Liver (tissue), 3 donors: ENCODE measurements around the gene PPDPF.

Source experiments
- CTCF ChIP-seq: fragments of 150-350 bp; IDR thresholded peaks from 2 replicates; pipeline ENCODE4 v1.5.1; 2017; ENCODE audit warnings: improper control_type of control experiment, low read depth, low read length; ENCODE audit not compliant: missing input control
- MAX ChIP-seq: IDR thresholded peaks from 2 replicates; pipeline ENCODE4 v1.6.1; 2016; ENCODE audit warnings: antibody characterized with exemption
- RAD21 ChIP-seq, 2 donors: IDR thresholded peaks; 2 replicates each; pipeline ENCODE4 v1.6.1; 2016; ENCODE audit warnings: antibody characterized with exemption in 2 of 2, mild to moderate bottlenecking in 2 of 2
- SP1 ChIP-seq: IDR thresholded peaks from 2 replicates; pipeline ENCODE4 v1.6.1; 2018; ENCODE audit warnings: antibody characterized with exemption, mild to moderate bottlenecking
- TAF1 ChIP-seq: conservative IDR thresholded peaks from 2 replicates; pipeline ENCODE4 v1.6.1; 2016; ENCODE audit warnings: antibody characterized with exemption, mild to moderate bottlenecking
- YY1 ChIP-seq: IDR thresholded peaks from 2 replicates; pipeline ENCODE4 v1.6.1; 2016; ENCODE audit warnings: antibody characterized with exemption, mild to moderate bottlenecking
- TF ChIP-seq, protein P1 (sequence below): IDR thresholded peaks from 2 replicates; pipeline ENCODE4 v1.6.1; 2016; ENCODE audit warnings: antibody characterized with exemption, mild to moderate bottlenecking
- donor health status: healthy.
- donor health status: healthy.

DNA sequence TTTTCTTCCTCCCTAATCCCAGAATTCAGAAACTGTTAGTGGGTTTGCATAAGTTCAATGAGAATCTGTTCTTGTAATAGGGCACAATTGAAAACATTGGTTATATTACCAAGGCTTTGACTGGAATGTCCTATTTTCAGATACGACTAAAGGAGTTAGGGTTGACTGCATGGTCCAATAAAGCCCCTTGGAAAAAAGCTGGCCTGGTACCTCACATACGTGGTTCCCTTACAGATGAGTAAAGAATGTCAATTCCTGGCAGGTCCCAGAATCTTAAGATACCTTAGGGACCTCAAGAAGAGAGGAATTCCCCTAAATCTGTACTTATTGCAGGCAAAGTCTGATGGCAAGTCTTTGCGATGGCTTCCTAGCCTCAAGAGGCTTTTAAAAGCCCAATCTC is 4.6 kb downstream of the PPDPF start:
- TF ChIP-seq CTCF = no peak
- TF ChIP-seq MAX = no peak
- no peak for TF ChIP-seq SP1
- TF ChIP-seq, protein P1, sequence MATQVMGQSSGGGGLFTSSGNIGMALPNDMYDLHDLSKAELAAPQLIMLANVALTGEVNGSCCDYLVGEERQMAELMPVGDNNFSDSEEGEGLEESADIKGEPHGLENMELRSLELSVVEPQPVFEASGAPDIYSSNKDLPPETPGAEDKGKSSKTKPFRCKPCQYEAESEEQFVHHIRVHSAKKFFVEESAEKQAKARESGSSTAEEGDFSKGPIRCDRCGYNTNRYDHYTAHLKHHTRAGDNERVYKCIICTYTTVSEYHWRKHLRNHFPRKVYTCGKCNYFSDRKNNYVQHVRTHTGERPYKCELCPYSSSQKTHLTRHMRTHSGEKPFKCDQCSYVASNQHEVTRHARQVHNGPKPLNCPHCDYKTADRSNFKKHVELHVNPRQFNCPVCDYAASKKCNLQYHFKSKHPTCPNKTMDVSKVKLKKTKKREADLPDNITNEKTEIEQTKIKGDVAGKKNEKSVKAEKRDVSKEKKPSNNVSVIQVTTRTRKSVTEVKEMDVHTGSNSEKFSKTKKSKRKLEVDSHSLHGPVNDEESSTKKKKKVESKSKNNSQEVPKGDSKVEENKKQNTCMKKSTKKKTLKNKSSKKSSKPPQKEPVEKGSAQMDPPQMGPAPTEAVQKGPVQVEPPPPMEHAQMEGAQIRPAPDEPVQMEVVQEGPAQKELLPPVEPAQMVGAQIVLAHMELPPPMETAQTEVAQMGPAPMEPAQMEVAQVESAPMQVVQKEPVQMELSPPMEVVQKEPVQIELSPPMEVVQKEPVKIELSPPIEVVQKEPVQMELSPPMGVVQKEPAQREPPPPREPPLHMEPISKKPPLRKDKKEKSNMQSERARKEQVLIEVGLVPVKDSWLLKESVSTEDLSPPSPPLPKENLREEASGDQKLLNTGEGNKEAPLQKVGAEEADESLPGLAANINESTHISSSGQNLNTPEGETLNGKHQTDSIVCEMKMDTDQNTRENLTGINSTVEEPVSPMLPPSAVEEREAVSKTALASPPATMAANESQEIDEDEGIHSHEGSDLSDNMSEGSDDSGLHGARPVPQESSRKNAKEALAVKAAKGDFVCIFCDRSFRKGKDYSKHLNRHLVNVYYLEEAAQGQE = no peak
- TF ChIP-seq TAF1 = no peak
- TF ChIP-seq RAD21 (IDR thresholded peaks at IDR 0.05) = no peak
- no peak for TF ChIP-seq YY1
